MM.1S (cell line): ENCODE measurements around the gene RAB1B.
A peak's percentile ranks its signal among the peaks of the same experiment; 100 is the strongest.

ENCODE experiments used
- DNase-seq: peaks from one replicate; pipeline ENCODE4 v3.0.0-alpha.2; 2015
- H2AFZ ChIP-seq: fragments of 300-600 bp; sonication (generic); 2 replicates; pipeline ENCODE4 v1.6.0; 2016; ENCODE audit warnings: antibody characterized with exemption, low read length
- H3F3A ChIP-seq: fragments of 300-600 bp; sonication (generic); 2 replicates; pipeline ENCODE4 v1.6.1; 2016; ENCODE audit warnings: mild to moderate bottlenecking, antibody characterized with exemption, low read length, moderate library complexity, mixed read lengths; ENCODE audit not compliant: insufficient read depth
- H3K27ac ChIP-seq: fragments of 300-600 bp; sonication (generic); 2 replicates; pipeline ENCODE4 v1.5.1; 2016; ENCODE audit warnings: mild to moderate bottlenecking, low read length
- H3K27me3 ChIP-seq: fragments of 300-600 bp; sonication (generic); replicated peaks from 2 replicates; pipeline ENCODE4 v1.6.0; 2016; ENCODE audit warnings: low read length; ENCODE audit not compliant: insufficient read depth
- H3K36me3 ChIP-seq: fragments of 300-600 bp; sonication (generic); replicated peaks from 2 replicates; pipeline ENCODE4 v1.6.1; 2016; ENCODE audit warnings: mild to moderate bottlenecking, low read length, mixed read lengths; ENCODE audit not compliant: insufficient read depth
- H3K4me1 ChIP-seq: fragments of 300-600 bp; sonication (generic); 2 replicates; pipeline ENCODE4 v1.6.1; 2016; ENCODE audit warnings: low read length, mixed read lengths
- H3K4me2 ChIP-seq: fragments of 300-600 bp; sonication (generic); 2 replicates; pipeline ENCODE4 v1.6.0; 2016; ENCODE audit warnings: low read depth, low read length
- H3K4me3 ChIP-seq: fragments of 300-600 bp; sonication (generic); 2 replicates; pipeline ENCODE4 v1.5.1; 2016; ENCODE audit warnings: low read length, mixed read lengths
- H3K79me2 ChIP-seq: fragments of 300-600 bp; sonication (generic); 2 replicates; pipeline ENCODE4 v1.6.1; 2016; ENCODE audit warnings: mixed run types, low read length, mixed read lengths
- H3K9ac ChIP-seq: fragments of 300-600 bp; sonication (generic); 2 replicates; pipeline ENCODE4 v1.6.1; 2016; ENCODE audit warnings: low read length, mixed read lengths
- H3K9me2 ChIP-seq: fragments of 300-600 bp; sonication (generic); replicated peaks from 2 replicates; pipeline ENCODE4 v1.6.1; 2016; ENCODE audit warnings: mild to moderate bottlenecking, low read length, mixed read lengths; ENCODE audit not compliant: insufficient read depth
- H3K9me3 ChIP-seq: fragments of 300-600 bp; sonication (generic); replicated peaks from 2 replicates; pipeline ENCODE4 v1.6.1; 2016; ENCODE audit warnings: mild to moderate bottlenecking, low read length, mixed read lengths; ENCODE audit not compliant: insufficient read depth
- H4K20me1 ChIP-seq: fragments of 300-600 bp; sonication (generic); 2 replicates; pipeline ENCODE4 v1.6.1; 2016; ENCODE audit warnings: mild to moderate bottlenecking, low read length, moderate library complexity, mixed read lengths; ENCODE audit not compliant: insufficient read depth
- CTCF ChIP-seq: fragments of 300-600 bp; sonication (generic); IDR thresholded peaks from 2 replicates; pipeline ENCODE4 v1.5.1; 2016; ENCODE audit warnings: antibody characterized with exemption, low read length, mixed read lengths
- EZH2 ChIP-seq: fragments of 300-600 bp; sonication (generic); optimal IDR thresholded peaks from 2 replicates; pipeline ENCODE3; 2017; ENCODE audit warnings: low read depth, mild to moderate bottlenecking, antibody characterized with exemption, low read length, mixed read lengths
- EZH2phosphoT487 ChIP-seq: fragments of 300-600 bp; sonication (generic); IDR thresholded peaks from 2 replicates; pipeline ENCODE4 v1.6.1; 2018; ENCODE audit warnings: antibody characterized with exemption, low read length

Gene RAB1B

GRCh38 chr11:66312549-66313320 lies 44.3 kb downstream of the RAB1B start:
- Histone ChIP-seq H3K79me2 (no peaks in the 10 kb centered on the region), H3F3A (no peaks in the 10 kb centered on the region), H3K9me2 (no peaks in the 10 kb centered on the region), H3K4me1 (no peaks in the 10 kb centered on the region), H4K20me1 (no peaks in the 10 kb centered on the region), H3K36me3 (no peaks in the 10 kb centered on the region), H3K27me3 (peaks cover 72% of the 10 kb centered on the region), H3K4me2 (peak overlapping the region; percentile 61), H3K9ac (no peak overlapping the region), H3K27ac (peak overlapping the region; percentile 25; the same call in 1 of the 2 replicates), H3K4me3 (peak overlapping the region; percentile 54), H2AFZ (peak overlapping the region; percentile 43; the same call in 1 of the 2 replicates), H3K9me3 (no peaks in the 10 kb centered on the region)
- TF ChIP-seq CTCF (no peak), EZH2phosphoT487 (no peak), EZH2 (no peak)
- DNase-seq, result peak; percentile 93

- no peaks in the 10 kb centered on the region for H3F3A ChIP-seq
- H3K9ac ChIP-seq, result no peak overlapping the region
- H3K4me3 ChIP-seq, result no peak overlapping the region
- TF ChIP-seq EZH2phosphoT487 (no peak), CTCF (no peak), EZH2 (no peak)
- H3K36me3 ChIP-seq, result no peaks in the 10 kb centered on the region
- H3K4me1 ChIP-seq, result no peaks in the 10 kb centered on the region
- H3K27ac ChIP-seq, result no peak overlapping the region
- peak overlapping the region; percentile 53; the same call in 1 of the 2 replicates for H3K4me2 ChIP-seq
- no peaks in the 10 kb centered on the region for H3K79me2 ChIP-seq
- no peak overlapping the region for H2AFZ ChIP-seq
- DNase-seq, result no peak
- no peaks in the 10 kb centered on the region for H4K20me1 ChIP-seq
- no peaks in the 10 kb centered on the region for H3K9me2 ChIP-seq
- H3K27me3 ChIP-seq, result peaks cover 70% of the 10 kb centered on the region
- no peaks in the 10 kb centered on the region for H3K9me3 ChIP-seq
Measured at GRCh38 chr11:66313321-66314185, 45.1 kb downstream of the RAB1B start.

GRCh38 chr11:66314186-66314501 lies 45.7 kb downstream of the RAB1B start:
- no peak overlapping the region for H3K27ac ChIP-seq
- H4K20me1 ChIP-seq, result no peaks in the 10 kb centered on the region
- H3K4me3 ChIP-seq, result no peak overlapping the region
- no peaks in the 10 kb centered on the region for H3K79me2 ChIP-seq
- DNase-seq, result no peak
- no peak overlapping the region for H3K9ac ChIP-seq
- TF ChIP-seq EZH2phosphoT487 (no peak), EZH2 (no peak), CTCF (no peak)
- H3K27me3 ChIP-seq, result peaks cover 70% of the 10 kb centered on the region
- no peaks in the 10 kb centered on the region for H3F3A ChIP-seq
- no peak overlapping the region for H2AFZ ChIP-seq
- no peaks in the 10 kb centered on the region for H3K4me1 ChIP-seq
- no peaks in the 10 kb centered on the region for H3K9me2 ChIP-seq
- H3K36me3 ChIP-seq, result no peaks in the 10 kb centered on the region
- no peaks in the 10 kb centered on the region for H3K9me3 ChIP-seq
- no peak overlapping the region for H3K4me2 ChIP-seq
